ENCODE data around the gene STUB1.

- no peak for TF ChIP-seq POLR2AphosphoS5 (IDR thresholded peaks at IDR 0.05; ENCODE audit: low read depth)
- TF ChIP-seq CTCF (conservative IDR thresholded peaks at IDR 0.05; ENCODE audit: low read depth in 2 of 2) = no peak
- TF ChIP-seq EZH2 (IDR thresholded peaks at IDR 0.05; ENCODE audit: low read depth, unreplicated experiment) = no peak
- no peak for TF ChIP-seq REST (IDR thresholded peaks at IDR 0.05; ENCODE audit: unreplicated experiment)
- TF ChIP-seq JUNB (IDR thresholded peaks at IDR 0.05; ENCODE audit: unreplicated experiment) = no peak
- TF ChIP-seq EZH2phosphoT487 (IDR thresholded peaks at IDR 0.05; ENCODE audit: unreplicated experiment) = no peak
- TF ChIP-seq ETS1 (IDR thresholded peaks at IDR 0.05) = no peak
Observed at GRCh38 chr16:659618-660017, 20.6 kb upstream of the STUB1 start.

Data from GM23338 (cell line).